Naive thymus-derived CD4-positive, alpha-beta T cell (primary cell): ENCODE results near the gene MEI1. TPM values are rescaled to one million over a fixed set of nuclear protein-coding genes. Genes with fewer than 3 reads are reported as not detected.

ENCODE experiments used
- ATAC-seq: fragments of 150-1000 bp; cut with Tn5 transposase; 2 replicates; pipeline ENCODE4 v1.10.0; 2021; ENCODE audit warnings: mild to moderate bottlenecking, moderate library complexity
- CTCF ChIA-PET: fragments of 350-600 bp; sonication (Branson Sonifier 250); formaldehyde crosslinking; loops from one replicate; lab custom pipeline; 2021; ENCODE audit warnings: antibody characterized with exemption; lab: Charles Lee
- POLR2A ChIA-PET: fragments of 350-600 bp; sonication (Branson Sonifier 250); formaldehyde crosslinking; loops from one replicate; lab custom pipeline; 2021; ENCODE audit warnings: antibody characterized with exemption, inconsistent platforms; lab: Charles Lee
- DNase-seq, 9 donors: peaks; one replicate each; pipeline versions ENCODE4 v3.0.0 to v3.0.0-alpha.2; 2020 to 2022; ENCODE audit warnings: mixed read lengths in 1 of 9
- H3K27ac ChIP-seq: one replicate; pipeline ENCODE4 v1.7.0; 2013; ENCODE audit warnings: mild to moderate bottlenecking, low read depth, low read length, moderate library complexity
- H3K27me3 ChIP-seq, 2 donors: one replicate each; pipeline ENCODE4 v1.7.0; 2013; ENCODE audit warnings: low read length in 2 of 2, mild to moderate bottlenecking in 2 of 2, moderate library complexity in 2 of 2; ENCODE audit not compliant: control insufficient read depth in 2 of 2, insufficient read depth in 2 of 2
- H3K36me3 ChIP-seq, 3 experiments: 1 replicate in 2 of 3; 2 replicates in 1 of 3; pipeline ENCODE4 v1.7.0; 2013; ENCODE audit warnings: low read length in 3 of 3, mild to moderate bottlenecking in 3 of 3, moderate library complexity in 1 of 3; ENCODE audit not compliant: insufficient read depth in 3 of 3, control insufficient read depth in 2 of 3
- H3K4me1 ChIP-seq, 2 donors: one replicate each; pipeline ENCODE4 v1.7.0; 2013; ENCODE audit warnings: low read length in 2 of 2, mild to moderate bottlenecking in 2 of 2, moderate library complexity in 1 of 2; ENCODE audit not compliant: control insufficient read depth in 2 of 2, insufficient read depth in 2 of 2
- H3K4me3 ChIP-seq: 2 replicates; pipeline ENCODE4 v1.7.0; 2013; ENCODE audit warnings: mild to moderate bottlenecking, low read length
- H3K9me3 ChIP-seq, 3 experiments: 1 replicate in 2 of 3; 2 replicates in 1 of 3; pipeline ENCODE4 v1.7.0; 2013; ENCODE audit warnings: low read length in 3 of 3; ENCODE audit not compliant: control insufficient read depth in 2 of 3
- H3K27ac Mint-ChIP-seq, 9 donors: one replicate each; pipeline ENCODE4 v1.8.0; 2020 to 2022; ENCODE audit warnings: mixed read lengths in 9 of 9, mild to moderate bottlenecking in 8 of 9, moderate library complexity in 5 of 9, inconsistent platforms in 2 of 9
- H3K27me3 Mint-ChIP-seq, 5 donors: one replicate each; pipeline ENCODE4 v1.8.0; 2021 to 2022; ENCODE audit warnings: mixed read lengths in 5 of 5, mild to moderate bottlenecking in 1 of 5
- H3K36me3 Mint-ChIP-seq, 5 donors: one replicate each; pipeline ENCODE4 v1.8.0; 2020 to 2022; ENCODE audit warnings: mixed read lengths in 5 of 5, mild to moderate bottlenecking in 3 of 5, inconsistent platforms in 1 of 5
- H3K4me1 Mint-ChIP-seq, 7 donors: one replicate each; pipeline ENCODE4 v1.8.0; 2020 to 2022; ENCODE audit warnings: mixed read lengths in 7 of 7, mild to moderate bottlenecking in 3 of 7, inconsistent platforms in 1 of 7
- H3K4me3 Mint-ChIP-seq, 10 donors: one replicate each; pipeline ENCODE4 v1.8.0; 2020 to 2022; ENCODE audit warnings: mild to moderate bottlenecking in 10 of 10, mixed read lengths in 10 of 10, moderate library complexity in 6 of 10, inconsistent platforms in 2 of 10
- H3K9me3 Mint-ChIP-seq, 11 donors: one replicate each; pipeline ENCODE4 v1.8.0; 2020 to 2022; ENCODE audit warnings: mixed read lengths in 11 of 11, mild to moderate bottlenecking in 4 of 11, inconsistent platforms in 1 of 11, moderate library complexity in 1 of 11
- intact Hi-C, 2 donors: fragments of 100-400 bp; cut with micrococcal nuclease; formaldehyde crosslinking; loops; one replicate each; pipeline ENCODE4 v1.15.1; 2023
- polyA plus RNA-seq, 2 donors: library from polyadenylated mRNA; unstranded; fragments of 300-500 nt; fragmentation: Illumina TruSeq; gene quantifications; one replicate each; pipeline ENCODE4 v1.2.3, GENCODE V29; 2021
- total RNA-seq, 6 experiments: library from RNA in 5 of 6; stranded (reverse) in 5 of 6; gene quantifications; 1 replicate in 5 of 6; 2 replicates in 1 of 6; pipeline ENCODE4 v1.2.3 and lab custom pipeline; 2021 to 2026

The MEI1 gene
- total and polyA plus RNA-seq, 7 experiments from 2014 or later = 40.4 to 112 (median 64.7) TPM

- POLR2A ChIA-PET = interaction anchor here (0.5 to 2.9 kb wide), 4 partner anchors 9 to 630 kb away, joined by 3 to 11 read pairs (median 6); partner anchors contain the start of gene SREBF2
- peak in 8 of 9 donors; percentile 30 to 78 (median 70) for DNase-seq
- peaks cover 0 to 1% (median 0%) of the 10 kb centered on the region in 11 donors for H3K9me3 Mint-ChIP-seq
- peaks cover 0 to 20% (median 7%) of the 10 kb centered on the region in 5 donors for H3K36me3 Mint-ChIP-seq
- intact Hi-C loops = loop anchor here (1.0 to 2.0 kb wide), 6 partner anchors 11 to 614 kb away; partner anchors contain the start of gene SREBF2 (in 1 of the 2)
- H3K4me3 Mint-ChIP-seq = no peak overlapping the region
- peak overlapping the region; percentile 35 to 90 (median 76) for H3K27ac Mint-ChIP-seq
- peaks cover 0 to 25% (median 0%) of the 10 kb centered on the region in 3 experiments for H3K36me3 ChIP-seq
- H3K27me3 Mint-ChIP-seq = no peaks in the 10 kb centered on the region
- peaks cover 5 to 33% (median 15%) of the 10 kb centered on the region in 7 donors for H3K4me1 Mint-ChIP-seq
- CTCF ChIA-PET = interaction anchor here (0.6 to 1.9 kb wide), 22 partner anchors 8 to 134 kb away, joined by 3 to 15 read pairs (median 3); partner anchors contain the start of genes CENPM, MEI1 and SREBF2
- ATAC-seq = peak; percentile 87
- no peak overlapping the region for H3K4me3 ChIP-seq
- H3K4me1 ChIP-seq = no peaks in the 10 kb centered on the region
- H3K27me3 ChIP-seq = no peaks in the 10 kb centered on the region
- H3K9me3 ChIP-seq = no peaks in the 10 kb centered on the region
- H3K27ac ChIP-seq = peak overlapping the region; percentile 4
Measured at GRCh38 chr22:41822317-41823057, 123.2 kb downstream of the MEI1 start.

GRCh38 chr22:41823797-41824196 lies 124.5 kb downstream of the MEI1 start:
- POLR2A ChIA-PET = interaction anchor here (0.6 to 1.2 kb wide), 2 partner anchors 103 to 115 kb away, joined by 3 read pairs; partner anchors contain the start of gene TNFRSF13C
- peaks cover 0 to 20% (median 4%) of the 10 kb centered on the region in 5 donors for H3K36me3 Mint-ChIP-seq
- no peaks in the 10 kb centered on the region for H3K9me3 ChIP-seq
- H3K4me3 ChIP-seq = no peak overlapping the region
- ATAC-seq (no peak), DNase-seq (no peak)
- peaks cover 0 to 25% (median 0%) of the 10 kb centered on the region in 3 experiments for H3K36me3 ChIP-seq
- H3K4me1 ChIP-seq = no peaks in the 10 kb centered on the region
- intact Hi-C loops = loop anchor here in 1 of 2 donors (2.0 kb wide), 1 partner anchor 613 kb away; no protein-coding TSS in a partner anchor
- no peak overlapping the region for H3K4me3 Mint-ChIP-seq
- H3K27me3 ChIP-seq = no peaks in the 10 kb centered on the region
- CTCF ChIA-PET = no interaction called here
- no peak overlapping the region for H3K27ac ChIP-seq
- H3K9me3 Mint-ChIP-seq = peaks cover 0 to 1% (median 0%) of the 10 kb centered on the region in 11 donors
- H3K4me1 Mint-ChIP-seq = peaks cover 5 to 41% (median 15%) of the 10 kb centered on the region in 7 donors
- H3K27me3 Mint-ChIP-seq = no peaks in the 10 kb centered on the region
- H3K27ac Mint-ChIP-seq = peak overlapping the region; percentile 6 to 74 (median 56)

- Histone ChIP-seq H3K36me3 (peaks cover 0 to 25% (median 0%) of the 10 kb centered on the region in 3 experiments), H3K27me3 (no peaks in the 10 kb centered on the region), H3K4me1 (no peaks in the 10 kb centered on the region), H3K27ac (no peak overlapping the region), H3K4me3 (no peak overlapping the region), H3K9me3 (no peaks in the 10 kb centered on the region)
- no peak for ATAC-seq
- CTCF ChIA-PET = interaction anchor here (0.6 to 1.7 kb wide), 3 partner anchors 13 to 115 kb away, joined by 3 to 7 read pairs (median 4); no protein-coding TSS in a partner anchor
- H3K27me3 Mint-ChIP-seq = no peaks in the 10 kb centered on the region
- peaks cover 0 to 2% (median 0%) of the 10 kb centered on the region in 11 donors for H3K9me3 Mint-ChIP-seq
- H3K36me3 Mint-ChIP-seq = peaks cover 0 to 25% (median 4%) of the 10 kb centered on the region in 5 donors
- peak overlapping the region in 6 of 9 donors; percentile 28 to 79 (median 58) for H3K27ac Mint-ChIP-seq
- intact Hi-C loops = no loop called here
- peaks cover 5 to 44% (median 15%) of the 10 kb centered on the region in 7 donors for H3K4me1 Mint-ChIP-seq
- POLR2A ChIA-PET = interaction anchor here (3.3 kb wide), 1 partner anchor 114 kb away, joined by 17 read pairs; no protein-coding TSS in a partner anchor
- H3K4me3 Mint-ChIP-seq = no peak overlapping the region
- no peak for DNase-seq
Measured at GRCh38 chr22:41825376-41825775, 126.1 kb downstream of the MEI1 start.

- ChIA-PET CTCF (interaction anchor here (0.6 to 1.7 kb wide), 3 partner anchors 12 to 115 kb away, joined by 3 to 7 read pairs (median 4); no protein-coding TSS in a partner anchor), POLR2A (interaction anchor here (0.8 to 3.3 kb wide), 2 partner anchors 36 to 114 kb away, joined by 3 to 17 read pairs; no protein-coding TSS in a partner anchor)
- intact Hi-C loops = no loop called here
- Histone ChIP-seq H3K9me3 (no peaks in the 10 kb centered on the region), H3K36me3 (peaks cover 0 to 25% (median 0%) of the 10 kb centered on the region in 3 experiments), H3K4me3 (no peak overlapping the region), H3K27me3 (no peaks in the 10 kb centered on the region), H3K27ac (no peak overlapping the region), H3K4me1 (no peaks in the 10 kb centered on the region)
- Mint-ChIP-seq H3K36me3 (peaks cover 0 to 27% (median 4%) of the 10 kb centered on the region in 5 donors), H3K27ac (peak overlapping the region in 3 of 9 donors; percentile 8 to 71 (median 67)), H3K27me3 (no peaks in the 10 kb centered on the region), H3K4me3 (no peak overlapping the region), H3K9me3 (peaks cover 0 to 2% (median 0%) of the 10 kb centered on the region in 11 donors), H3K4me1 (peaks cover 5 to 42% (median 15%) of the 10 kb centered on the region in 7 donors)
- ATAC-seq (no peak), DNase-seq (no peak)
Measured at GRCh38 chr22:41826021-41826420, 126.7 kb downstream of the MEI1 start.

GRCh38 chr22:41826430-41827383 lies 127.4 kb downstream of the MEI1 start:
- Mint-ChIP-seq H3K27ac (peak overlapping the region in 6 of 9 donors; percentile 24 to 77 (median 48)), H3K27me3 (no peaks in the 10 kb centered on the region), H3K4me1 (peaks cover 5 to 46% (median 19%) of the 10 kb centered on the region in 7 donors), H3K36me3 (peaks cover 0 to 31% (median 4%) of the 10 kb centered on the region in 5 donors), H3K4me3 (no peak overlapping the region), H3K9me3 (peaks cover 0 to 2% (median 0%) of the 10 kb centered on the region in 11 donors)
- Histone ChIP-seq H3K4me3 (no peak overlapping the region), H3K9me3 (no peaks in the 10 kb centered on the region), H3K27ac (no peak overlapping the region), H3K27me3 (no peaks in the 10 kb centered on the region), H3K36me3 (peaks cover 0 to 25% (median 0%) of the 10 kb centered on the region in 3 experiments), H3K4me1 (no peaks in the 10 kb centered on the region)
- ChIA-PET CTCF (interaction anchor here (1.0 to 1.7 kb wide), 4 partner anchors 31 to 114 kb away, joined by 3 to 7 read pairs (median 4); no protein-coding TSS in a partner anchor), POLR2A (interaction anchor here (0.8 to 3.3 kb wide), 2 partner anchors 35 to 113 kb away, joined by 3 to 17 read pairs; no protein-coding TSS in a partner anchor)
- DNase-seq (no peak), ATAC-seq (no peak)
- intact Hi-C loops = no loop called here
